ENCODE data around the gene SLC66A2.

The SLC66A2 gene

GRCh38 chr18:79917169-79917852 lies 34.1 kb downstream of the SLC66A2 start:
- no peak for DNase-seq

GRCh38 chr18:79916546-79917168 lies 34.8 kb downstream of the SLC66A2 start:
- DNase-seq: no peak

GRCh38 chr18:79916128-79916494 lies 35.3 kb downstream of the SLC66A2 start:
- no peak for DNase-seq

- DNase-seq: no peak
Observed at GRCh38 chr18:79915161-79916127, 36.0 kb downstream of the SLC66A2 start.

- DNase-seq: no peak
Observed at GRCh38 chr18:79914614-79915160, 36.8 kb downstream of the SLC66A2 start.

- DNase-seq: no peak
Observed at GRCh38 chr18:79912994-79913831, 38.2 kb downstream of the SLC66A2 start.

- DNase-seq: no peak
Observed at GRCh38 chr18:79912409-79912991, 39.0 kb downstream of the SLC66A2 start.

- DNase-seq: no peak
Observed at GRCh38 chr18:79911344-79912270, 39.8 kb downstream of the SLC66A2 start.

- DNase-seq: no peak
Observed at GRCh38 chr18:79910563-79911343, 40.7 kb downstream of the SLC66A2 start.

- no peak for DNase-seq
Observed at GRCh38 chr18:79906706-79907105, 44.7 kb downstream of the SLC66A2 start.

GRCh38 chr18:79905993-79906392 lies 45.5 kb downstream of the SLC66A2 start:
- DNase-seq: no peak

- DNase-seq: no peak
Observed at GRCh38 chr18:79905389-79905911, 46.0 kb downstream of the SLC66A2 start.

- no peak for DNase-seq
Observed at GRCh38 chr18:79904357-79905147, 46.9 kb downstream of the SLC66A2 start.

GRCh38 chr18:79903787-79904356 lies 47.6 kb downstream of the SLC66A2 start:
- no peak for DNase-seq

GRCh38 chr18:79903071-79903635 lies 48.3 kb downstream of the SLC66A2 start:
- DNase-seq: no peak

GRCh38 chr18:79902640-79903039 lies 48.8 kb downstream of the SLC66A2 start:
- DNase-seq: no peak

- DNase-seq: no peak
Observed at GRCh38 chr18:79902075-79902474, 49.4 kb downstream of the SLC66A2 start.

- no peak for DNase-seq
Observed at GRCh38 chr18:79901665-79902064, 49.8 kb downstream of the SLC66A2 start.
